ENCODE results near the gene MRC2. TPM values are rescaled to one million over a fixed set of nuclear protein-coding genes. Genes with fewer than 3 reads are reported as not detected.
A peak's percentile ranks its signal among the peaks of the same experiment; 100 is the strongest.

The MRC2 gene
- total and polyA plus RNA-seq, 3 donors from 2014 or later: 32.9 to 60.9 (median 40.3) TPM

- peaks cover 6% of the 10 kb centered on the region for H3K4me1 ChIP-seq
These were observed 1.5 kb downstream of the MRC2 start for GRCh38 chr17:62628831-62629555.

GRCh38 chr17:62629556-62630364 is 2.3 kb downstream of the MRC2 start:
- Histone ChIP-seq H3K4me3 (peak overlapping the region; percentile 55 to 76), H3K27ac (peak overlapping the region in 1 of 2 donors; percentile 80), H3K4me1 (peaks cover 6% of the 10 kb centered on the region), H3K9me3 (no peaks in the 10 kb centered on the region), H3K36me3 (ENCODE audit: low read depth, missing control alignments) (no peaks in the 10 kb centered on the region), H3K27me3 (no peaks in the 10 kb centered on the region)
- TF ChIP-seq CTCF (IDR thresholded peaks at IDR 0.05): no peak
- no peak for TF ChIP-seq POLR2A (IDR thresholded peaks at IDR 0.05)
- intact Hi-C loops (cut with DNase I; ENCODE audit: low total_unique reads): no loop called here
- DNase-seq: no peak
- WGBS, 2 donors: 52 to 56% methylated on average over 16 to 19 of the region's 19 CpGs

More at GRCh38 chr17:62628831-62629555, 1.5 kb downstream of the MRC2 start:
- Histone ChIP-seq H3K9me3 (no peaks in the 10 kb centered on the region), H3K36me3 (ENCODE audit: low read depth, missing control alignments) (no peaks in the 10 kb centered on the region), H3K27me3 (no peaks in the 10 kb centered on the region), H3K27ac (peak overlapping the region; percentile 80 to 86), H3K4me3 (peak overlapping the region; percentile 55 to 76)
- TF ChIP-seq CTCF (IDR thresholded peaks at IDR 0.05): no peak
- no peak for TF ChIP-seq POLR2A (IDR thresholded peaks at IDR 0.05)
- intact Hi-C loops (cut with DNase I; ENCODE audit: low total_unique reads): no loop called here
- WGBS, 2 donors: 18 to 23% methylated on average over 13 to 18 of the region's 19 CpGs
- peak; percentile 31 for DNase-seq

GRCh38 chr17:62630365-62631085 is 3.1 kb downstream of the MRC2 start:
- Histone ChIP-seq H3K27ac (no peak overlapping the region), H3K9me3 (no peaks in the 10 kb centered on the region), H3K4me1 (peaks cover 6% of the 10 kb centered on the region), H3K4me3 (no peak overlapping the region), H3K36me3 (ENCODE audit: low read depth, missing control alignments) (no peaks in the 10 kb centered on the region), H3K27me3 (no peaks in the 10 kb centered on the region)
- DNase-seq: no peak
- intact Hi-C loops (cut with DNase I; ENCODE audit: low total_unique reads): no loop called here
- 84 to 86% methylated on average over 6 to 12 of the region's 12 CpGs for WGBS, 2 donors
- TF ChIP-seq POLR2A (IDR thresholded peaks at IDR 0.05) (no peak), CTCF (IDR thresholded peaks at IDR 0.05) (no peak)

GRCh38 chr17:62631086-62631935 is 3.8 kb downstream of the MRC2 start:
- 91 to 97% methylated on average over 18 to 20 of the region's 23 CpGs for WGBS, 2 donors
- Histone ChIP-seq H3K27ac (no peak overlapping the region), H3K9me3 (no peaks in the 10 kb centered on the region), H3K36me3 (ENCODE audit: low read depth, missing control alignments) (no peaks in the 10 kb centered on the region), H3K4me3 (no peak overlapping the region), H3K27me3 (no peaks in the 10 kb centered on the region), H3K4me1 (peaks cover 6% of the 10 kb centered on the region)
- intact Hi-C loops (cut with DNase I; ENCODE audit: low total_unique reads): no loop called here
- no peak for DNase-seq
- TF ChIP-seq CTCF (IDR thresholded peaks at IDR 0.05) (no peak), POLR2A (IDR thresholded peaks at IDR 0.05) (no peak)
